Measurements from ENCODE around the gene DKK3.

The DKK3 gene

DNA sequence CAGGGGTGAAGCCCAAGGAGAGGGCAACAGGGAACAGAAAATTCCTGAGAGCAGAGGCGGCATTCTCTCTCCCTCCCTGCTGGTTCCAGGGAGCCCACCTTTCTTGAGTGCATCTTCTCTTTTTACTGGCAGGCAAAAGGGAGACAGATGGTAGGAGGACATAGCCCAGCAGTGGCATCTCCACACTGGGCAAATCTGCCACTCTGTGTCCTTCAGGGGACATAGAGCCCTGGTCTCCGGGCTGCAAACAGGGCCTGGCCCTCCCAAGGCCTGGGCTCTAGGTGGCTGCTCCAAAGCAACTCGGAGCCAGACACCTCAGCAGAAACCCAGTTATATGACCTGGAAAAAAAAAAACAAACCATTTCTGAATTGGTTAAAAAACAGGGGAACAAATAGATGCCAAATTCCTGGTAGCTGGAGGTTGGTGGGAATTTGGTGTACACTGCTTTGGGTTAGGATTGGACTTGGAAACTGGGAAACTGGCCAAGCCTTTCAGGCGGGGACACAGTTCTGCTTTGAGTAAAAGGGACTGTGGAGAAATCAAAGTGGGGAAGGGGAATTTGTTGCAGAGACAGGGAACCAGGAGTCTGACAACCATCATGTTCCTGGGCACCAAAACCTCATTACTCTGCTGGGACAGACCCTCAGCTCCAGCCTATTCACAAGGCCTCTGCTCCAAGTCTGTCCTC, 23.6 kb upstream of the DKK3 start:
- DNase-seq (ENCODE audit: low read depth, low spot score) = no peak

DNA sequence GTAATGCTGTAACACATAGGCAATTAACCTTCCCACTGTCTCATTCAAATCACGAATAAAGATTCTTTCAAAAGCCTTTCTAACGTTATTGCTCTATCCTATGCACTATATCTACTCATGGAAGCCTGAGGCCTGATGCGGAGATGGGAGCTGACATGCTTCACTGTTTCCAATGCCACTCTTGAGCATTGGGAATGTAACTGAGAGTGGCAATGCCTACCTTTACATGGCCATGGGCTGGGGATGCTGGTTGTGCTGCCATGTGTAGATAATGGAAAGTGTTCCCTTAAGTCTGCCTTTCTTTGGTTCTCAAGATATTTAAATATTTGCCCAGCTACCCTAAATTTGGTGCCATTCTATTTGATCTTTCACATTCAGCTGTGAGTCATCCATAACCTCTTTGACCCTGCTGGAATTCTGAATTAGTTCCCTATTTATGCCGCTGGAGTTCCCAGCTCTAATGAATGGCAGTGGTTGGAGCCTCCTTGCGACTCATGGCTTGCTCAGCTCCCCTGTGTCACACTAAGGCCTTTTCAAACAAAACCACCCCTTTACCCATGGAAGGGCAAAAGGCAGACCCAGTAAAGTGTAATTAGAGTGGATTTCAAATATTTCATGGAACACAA, 21.4 kb upstream of the DKK3 start:
- DNase-seq (ENCODE audit: low read depth, low spot score) = no peak

DNA sequence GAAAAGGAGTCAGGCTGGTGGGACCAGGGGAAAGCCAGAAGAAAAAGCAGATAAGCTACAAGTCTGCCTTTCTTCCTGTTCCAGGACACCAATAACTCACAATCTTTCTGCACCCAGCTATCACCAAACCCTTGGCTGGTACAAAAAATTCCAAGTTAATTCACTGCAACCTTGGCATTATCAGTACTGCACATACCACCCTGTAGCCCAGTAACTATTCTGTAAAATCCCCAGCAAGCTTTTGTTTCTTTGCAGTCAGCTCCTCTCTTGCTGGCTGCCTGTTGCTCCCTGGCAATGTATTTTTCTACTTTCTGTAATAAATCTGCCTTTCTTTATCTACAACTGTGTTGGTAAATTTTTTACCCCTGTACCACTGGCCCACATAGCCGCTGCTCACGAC, 20.7 kb upstream of the DKK3 start:
- DNase-seq (ENCODE audit: low read depth, low spot score) = no peak

DNA sequence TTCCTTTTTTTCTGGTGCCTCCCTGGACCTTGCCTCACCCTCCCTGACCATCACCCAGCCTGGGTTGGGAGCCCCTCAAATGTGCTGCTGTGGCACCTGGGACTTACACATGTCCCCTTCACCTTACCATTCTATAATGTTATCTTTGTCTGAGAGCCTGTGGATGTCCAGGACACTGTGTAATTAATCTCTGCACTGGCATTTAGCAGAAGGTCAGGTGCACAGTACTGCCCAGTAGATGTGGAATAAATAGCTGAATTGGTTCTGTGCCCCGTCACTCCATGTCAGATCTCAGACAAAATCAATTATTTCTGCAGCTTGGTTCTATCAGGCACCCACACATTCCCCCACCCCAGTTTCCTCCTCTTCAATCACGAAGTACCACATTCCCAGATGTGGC, 19.9 kb upstream of the DKK3 start:
- no peak for DNase-seq (ENCODE audit: low read depth, low spot score)

DNA sequence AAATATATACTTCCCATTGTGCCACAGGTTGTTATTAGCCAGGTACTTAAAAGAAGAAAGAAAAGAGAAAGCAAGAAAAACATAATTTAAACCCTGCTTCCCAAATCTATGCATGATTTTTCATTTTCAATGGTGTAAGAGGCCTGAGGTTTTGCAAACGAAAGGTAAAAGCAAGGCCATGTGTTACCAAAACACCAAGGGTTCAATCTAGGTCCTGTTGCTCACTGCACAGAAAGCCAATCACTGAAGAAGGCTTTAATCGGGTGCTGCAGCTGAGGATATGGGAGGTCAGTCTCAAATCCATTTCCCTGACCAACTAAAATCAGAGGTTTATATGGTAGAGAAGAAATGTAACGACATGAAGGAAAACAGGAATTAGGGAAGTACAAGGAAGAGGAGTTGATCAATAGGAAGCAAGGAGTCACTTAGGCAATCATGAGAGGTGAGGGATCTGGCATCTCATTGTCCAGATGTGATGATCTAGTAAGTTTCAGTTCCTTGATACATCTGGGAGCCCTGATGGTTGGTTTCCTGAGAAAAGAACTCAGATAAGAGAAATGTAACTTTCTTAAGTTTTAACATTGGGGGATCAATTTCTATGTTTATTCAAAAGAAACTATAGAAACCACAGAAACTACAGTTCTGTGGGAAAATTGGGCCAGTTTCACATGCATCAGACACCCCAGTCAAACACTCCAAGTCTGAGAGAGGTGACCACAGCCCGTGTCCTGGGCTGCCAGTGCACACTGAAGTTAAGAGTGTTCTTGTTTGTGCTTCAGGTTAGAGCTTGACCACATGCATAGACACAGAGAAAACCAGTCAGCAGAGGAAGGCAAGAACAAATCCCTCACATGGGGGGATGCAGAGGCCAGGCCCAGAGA, 18.1 kb upstream of the DKK3 start:
- no peak for DNase-seq (ENCODE audit: low read depth, low spot score)

DNA sequence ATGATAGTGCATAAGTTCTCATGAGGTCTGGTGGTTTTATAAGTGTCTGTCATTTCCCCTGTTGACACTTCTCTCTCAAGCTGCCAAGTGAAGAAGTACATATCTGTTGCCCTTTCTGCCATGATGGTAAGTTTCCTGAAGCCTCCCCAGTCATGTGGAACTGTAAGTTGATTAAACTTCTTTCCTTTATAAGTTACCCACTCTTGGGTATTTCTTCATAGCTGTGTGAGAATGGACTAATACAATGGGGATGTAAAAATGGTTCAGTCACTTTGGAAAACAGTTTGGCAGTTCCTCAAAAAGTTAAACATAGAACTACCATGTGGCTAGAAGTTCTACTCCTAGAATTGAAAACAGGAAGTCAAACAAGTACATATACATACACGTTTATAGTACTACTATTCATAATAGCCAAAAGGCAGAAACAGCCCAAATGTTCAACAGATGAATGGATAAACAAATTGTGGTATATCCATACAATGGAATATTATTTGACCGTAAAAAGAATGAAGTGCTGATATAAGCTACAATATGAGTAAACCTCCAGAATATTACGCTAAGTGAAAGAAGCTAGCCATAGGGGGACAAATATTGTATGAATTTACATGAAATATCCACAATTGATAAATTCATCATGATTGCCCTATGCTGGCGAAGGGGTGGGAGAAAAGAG, 16.0 kb upstream of the DKK3 start:
- DNase-seq (ENCODE audit: low read depth, low spot score) = no peak

DNA sequence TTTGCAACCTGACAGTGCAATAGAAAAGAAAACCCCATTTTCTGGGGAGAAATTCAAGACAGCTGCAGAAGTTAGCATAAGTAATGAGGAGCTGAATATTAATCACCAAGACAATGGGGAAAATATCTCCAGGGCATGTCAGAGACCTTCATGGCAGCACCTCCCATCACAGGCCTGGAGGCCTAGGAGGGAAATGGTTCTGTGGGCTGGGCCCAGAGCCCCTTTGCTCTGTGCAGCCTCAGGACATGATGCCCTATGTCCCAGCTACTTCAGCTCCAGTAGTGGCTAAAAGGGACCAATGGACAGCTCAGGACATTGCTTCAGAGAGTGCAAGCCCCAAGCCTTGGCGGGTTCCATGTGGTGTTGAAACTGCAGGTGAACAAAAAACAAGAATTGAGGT, 14.6 kb upstream of the DKK3 start:
- no peak for DNase-seq (ENCODE audit: low read depth, low spot score)

DNA sequence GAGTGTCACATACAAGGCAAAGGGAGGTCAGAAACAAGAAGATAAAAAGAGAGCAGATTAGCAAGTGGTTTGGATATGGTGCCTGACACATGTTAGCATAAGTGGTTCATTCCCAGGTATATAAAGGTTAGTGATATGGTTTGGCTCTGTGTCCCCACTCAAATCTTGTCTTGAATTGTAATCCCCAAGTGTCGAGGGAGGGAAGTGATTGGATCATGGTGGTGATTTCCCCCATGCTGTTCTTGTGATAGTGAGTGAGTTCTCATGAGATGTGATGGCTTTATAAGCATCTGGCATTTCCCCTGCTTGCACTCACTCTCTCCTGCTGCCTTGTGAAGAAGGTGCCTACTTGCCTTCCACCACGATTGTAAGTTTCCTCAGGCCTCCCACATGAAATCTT, 12.1 kb upstream of the DKK3 start:
- DNase-seq (ENCODE audit: low read depth, low spot score) = no peak

DNA sequence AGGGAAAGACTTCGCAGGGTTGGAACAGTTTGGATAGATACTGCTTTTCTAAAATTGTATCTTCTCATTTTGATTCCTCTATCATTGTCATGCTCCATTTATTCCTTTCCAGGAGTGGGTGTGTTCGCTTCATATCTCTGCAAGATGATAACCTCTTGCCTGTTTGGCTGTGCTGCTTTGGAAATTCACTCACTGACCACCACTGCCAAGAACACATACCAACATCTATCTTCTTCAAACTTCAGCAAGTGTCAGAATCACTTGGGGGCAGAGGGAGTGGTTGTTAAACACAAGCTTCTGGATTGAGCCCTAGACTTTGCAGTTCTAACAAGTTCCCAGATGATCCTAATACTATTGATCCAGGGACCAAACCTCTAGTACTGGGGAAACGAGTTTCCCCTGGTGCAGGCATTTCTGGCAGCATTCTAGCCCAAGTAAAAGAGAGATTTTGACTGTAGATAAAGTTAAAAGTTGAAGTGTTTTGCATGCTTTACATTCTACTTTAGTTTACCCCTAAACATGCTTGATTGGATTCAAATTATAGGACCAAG, 11.5 kb upstream of the DKK3 start:
- DNase-seq (ENCODE audit: low read depth, low spot score) = no peak

DNA sequence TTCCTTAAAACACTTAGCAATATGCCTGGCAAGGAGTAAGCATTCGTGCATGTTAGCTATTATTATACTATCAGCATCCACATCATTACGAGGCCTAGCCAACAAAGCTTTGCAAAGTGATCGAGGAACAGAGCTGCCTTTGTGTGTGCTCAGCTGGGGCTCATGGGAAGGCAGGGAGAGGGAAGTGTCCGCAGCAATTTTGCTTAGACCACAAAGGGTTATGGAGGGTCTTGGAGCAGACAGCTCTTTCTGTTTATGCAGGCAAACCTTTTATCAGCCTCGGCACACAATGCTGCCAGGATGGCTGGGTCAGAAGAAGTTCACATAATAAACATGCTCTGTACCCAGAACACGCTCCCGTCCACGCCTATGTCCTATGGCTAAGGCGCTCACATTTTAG, 10.9 kb upstream of the DKK3 start:
- peak; percentile 15 for DNase-seq (ENCODE audit: low read depth, low spot score)

DNA sequence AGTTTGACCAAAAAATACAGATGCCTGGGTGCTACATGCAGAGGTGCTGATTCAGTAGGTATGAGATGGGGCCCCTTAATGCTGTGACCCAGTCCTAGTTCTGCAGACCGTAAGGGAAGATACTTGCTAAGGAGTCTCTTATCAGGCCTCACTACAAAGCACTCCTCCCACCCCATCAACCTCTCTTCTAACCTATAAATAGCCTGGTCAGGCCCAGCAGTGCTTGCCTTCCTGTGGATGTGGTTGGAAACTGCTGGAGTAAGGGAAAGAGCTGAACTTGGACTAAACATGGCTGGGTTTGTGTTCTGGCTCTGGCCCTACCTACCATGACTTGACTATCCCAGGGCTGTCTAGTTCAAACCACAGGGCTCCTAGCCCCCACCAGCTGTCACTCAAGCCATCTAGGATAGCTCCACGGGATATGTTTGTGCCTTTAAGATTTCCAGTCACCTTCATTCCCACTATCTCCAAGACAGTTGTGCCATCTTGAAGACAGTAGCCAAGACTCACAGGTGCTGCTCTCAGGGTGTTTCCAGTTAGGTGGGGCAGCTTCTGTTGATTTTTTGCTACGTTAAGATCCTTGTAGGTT, 9.5 kb upstream of the DKK3 start:
- no peak for DNase-seq (ENCODE audit: low read depth, low spot score)

DNA sequence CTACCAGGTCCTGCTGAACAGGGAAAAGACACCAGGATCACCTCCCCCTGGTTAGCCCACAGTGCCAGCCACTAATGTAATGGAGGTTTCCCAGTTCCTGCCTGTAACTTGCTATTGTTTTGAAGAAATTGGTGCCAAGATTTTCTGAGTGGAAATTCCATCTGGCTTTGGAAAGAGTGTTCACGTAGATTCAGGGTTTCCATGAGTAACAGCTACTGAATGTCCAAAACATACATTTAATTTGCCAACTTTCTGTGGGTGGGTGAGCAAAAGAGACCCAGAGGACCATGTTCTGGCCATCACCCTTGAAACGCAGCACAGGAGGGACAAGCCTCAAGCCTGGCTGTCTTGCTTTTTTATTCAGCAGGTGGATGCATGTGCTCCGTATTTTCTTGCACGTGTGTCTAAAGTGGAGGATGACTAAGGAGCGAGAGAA, 8.8 kb upstream of the DKK3 start:
- no peak for DNase-seq (ENCODE audit: low read depth, low spot score)

DNA sequence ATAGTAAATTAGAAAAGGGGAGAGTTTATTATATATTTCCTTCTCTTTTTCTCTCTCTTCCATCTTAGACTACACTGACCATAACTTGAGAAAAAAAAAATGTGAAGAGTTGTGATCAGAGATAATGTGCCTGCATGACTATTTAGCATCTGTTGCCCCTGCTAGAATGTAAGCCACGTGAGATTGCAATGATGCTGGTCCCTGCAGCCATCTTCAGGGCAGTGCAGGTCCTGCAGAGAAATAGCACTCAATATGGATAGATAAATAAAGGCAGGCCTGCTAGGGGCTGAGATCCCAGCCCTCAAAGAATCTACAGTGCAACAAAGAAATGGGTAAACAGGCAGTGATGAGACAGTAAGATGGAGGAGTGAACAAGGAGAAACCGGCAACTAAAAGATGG, 7.8 kb upstream of the DKK3 start:
- DNase-seq (ENCODE audit: low read depth, low spot score) = no peak

DNA sequence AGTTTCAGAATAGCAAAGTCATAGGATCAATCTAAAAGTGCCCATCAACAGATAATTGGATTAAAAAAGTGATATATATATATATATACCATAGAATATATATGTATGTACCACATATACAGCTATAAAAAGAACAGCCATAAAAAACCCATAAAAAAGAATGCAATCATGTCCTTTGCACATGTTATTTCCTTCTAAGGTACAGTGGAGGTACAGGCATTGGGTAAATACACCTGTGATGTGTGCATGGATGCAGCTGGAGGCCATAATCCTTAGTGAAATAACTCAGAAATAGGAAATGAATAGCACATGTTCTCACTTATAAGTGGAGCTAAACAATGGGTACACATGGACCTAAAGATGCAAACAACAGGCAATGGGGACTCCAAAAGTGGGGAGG, 7.1 kb upstream of the DKK3 start:
- no peak for DNase-seq (ENCODE audit: low read depth, low spot score)

DNA sequence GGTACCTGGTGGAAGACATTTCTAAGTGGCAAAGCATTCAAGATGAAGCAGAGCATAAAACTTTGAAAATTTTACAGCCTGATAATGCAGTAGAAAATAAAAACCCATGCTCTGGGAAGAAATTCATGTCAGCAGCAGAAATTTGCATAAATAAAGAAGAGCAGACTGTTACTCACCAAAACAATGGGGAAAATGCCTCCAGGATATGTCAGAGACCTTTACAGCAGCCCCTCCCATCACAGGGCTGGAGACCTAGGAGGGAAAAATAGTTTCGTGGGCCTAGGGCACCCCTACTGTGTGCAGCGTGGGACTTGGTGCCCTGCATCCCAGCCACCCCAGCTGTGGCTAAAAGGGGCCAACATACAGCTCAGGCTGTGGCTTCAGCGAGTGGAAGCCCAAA, 5.4 kb upstream of the DKK3 start:
- DNase-seq (ENCODE audit: low read depth, low spot score) = no peak

DNA sequence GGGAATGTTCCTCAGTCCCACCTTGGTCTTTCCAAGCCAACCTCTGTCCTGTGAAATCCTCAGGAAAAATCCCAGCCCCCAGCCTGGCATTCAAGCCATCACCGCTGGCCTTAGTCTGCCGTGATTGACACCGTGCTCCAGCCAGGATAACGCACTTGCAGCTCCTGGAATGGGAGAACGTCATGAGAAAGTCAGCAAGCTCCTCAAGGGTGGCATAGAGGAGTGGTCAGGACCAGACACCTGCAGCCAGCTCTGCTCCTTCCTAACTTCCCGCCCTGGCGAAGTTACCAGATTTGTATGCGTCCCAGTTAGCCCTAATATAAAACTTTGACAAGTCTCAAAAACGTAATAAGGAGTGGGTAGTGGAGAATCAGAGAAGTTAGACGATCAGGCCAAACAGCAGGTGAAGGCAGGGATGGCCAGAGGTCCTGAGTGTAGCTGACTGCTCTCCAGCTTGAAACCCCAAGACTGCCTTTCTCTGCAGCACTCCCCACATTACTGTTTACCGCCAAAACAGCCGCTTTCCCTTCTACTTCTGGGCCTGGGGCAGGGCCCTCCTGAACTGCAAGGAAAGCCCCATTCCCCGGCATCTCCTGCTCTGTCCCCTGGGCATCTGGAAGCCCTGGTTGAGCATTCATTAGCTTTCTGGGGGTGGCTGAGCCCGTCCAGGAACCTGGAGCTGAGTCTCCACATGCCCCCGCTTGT, 1.3 kb upstream of the DKK3 start:
- DNase-seq (ENCODE audit: low read depth, low spot score) = no peak

DNA sequence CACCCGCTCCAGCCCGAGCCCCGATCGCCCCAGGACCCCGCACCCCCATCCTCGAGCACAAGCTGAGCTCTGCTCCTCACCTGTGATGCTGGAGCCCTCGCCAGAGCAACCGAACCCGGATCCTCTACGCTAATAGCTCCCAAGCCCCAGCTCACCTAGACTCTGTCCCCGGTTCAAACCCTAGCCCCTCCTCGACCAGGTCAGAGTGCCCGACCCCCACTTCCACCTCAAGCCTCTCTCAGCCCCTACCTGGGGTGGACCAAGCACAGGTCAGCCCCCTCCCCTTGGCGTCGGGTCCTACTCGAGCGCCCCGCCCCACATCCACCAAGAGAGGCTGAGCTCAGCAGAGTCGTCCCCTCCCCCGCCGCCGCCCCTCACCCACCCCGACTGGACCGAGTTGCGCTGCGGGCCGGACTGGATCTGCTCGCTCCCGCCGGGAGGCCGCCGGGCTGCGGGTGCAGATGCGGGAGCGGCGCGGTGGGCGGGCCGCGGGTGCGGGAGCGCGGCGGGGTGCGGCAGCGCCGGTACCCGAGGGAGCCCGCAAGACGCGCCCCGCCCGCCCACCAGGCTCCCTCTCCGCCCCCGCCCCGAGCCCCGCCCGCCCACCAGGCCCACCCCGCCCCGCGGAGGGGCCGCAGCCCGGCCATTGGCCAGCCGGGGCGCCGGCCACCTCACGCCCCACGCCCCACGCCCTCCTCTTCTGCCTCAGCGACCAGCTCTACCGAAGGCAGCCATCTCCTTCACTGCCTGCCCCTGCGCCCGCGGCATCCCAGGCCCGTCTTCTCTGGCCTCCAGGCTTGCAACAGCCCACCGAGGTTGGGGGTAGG, 577 bp upstream of the DKK3 start:
- DNase-seq (ENCODE audit: low read depth, low spot score) = no peak

DNA sequence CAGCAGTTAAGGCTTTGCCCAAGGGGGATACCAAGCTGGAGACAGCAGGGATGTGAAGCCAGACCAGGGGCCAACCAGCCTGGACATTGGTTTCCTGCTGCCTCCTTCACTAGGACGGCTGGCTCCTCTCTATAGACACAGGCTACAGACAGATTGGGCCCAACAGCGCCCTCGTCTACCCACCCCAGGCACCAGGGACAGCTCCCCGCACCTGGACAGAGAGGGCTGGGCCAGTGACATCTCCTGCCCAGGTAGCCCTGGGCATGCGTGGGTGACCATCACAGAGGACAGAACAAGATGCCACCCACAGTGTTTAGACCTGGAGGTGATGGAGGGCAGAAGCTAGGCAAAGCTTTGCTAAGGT, 1.2 kb downstream of the DKK3 start:
- no peak for DNase-seq (ENCODE audit: low read depth, low spot score)

DNA sequence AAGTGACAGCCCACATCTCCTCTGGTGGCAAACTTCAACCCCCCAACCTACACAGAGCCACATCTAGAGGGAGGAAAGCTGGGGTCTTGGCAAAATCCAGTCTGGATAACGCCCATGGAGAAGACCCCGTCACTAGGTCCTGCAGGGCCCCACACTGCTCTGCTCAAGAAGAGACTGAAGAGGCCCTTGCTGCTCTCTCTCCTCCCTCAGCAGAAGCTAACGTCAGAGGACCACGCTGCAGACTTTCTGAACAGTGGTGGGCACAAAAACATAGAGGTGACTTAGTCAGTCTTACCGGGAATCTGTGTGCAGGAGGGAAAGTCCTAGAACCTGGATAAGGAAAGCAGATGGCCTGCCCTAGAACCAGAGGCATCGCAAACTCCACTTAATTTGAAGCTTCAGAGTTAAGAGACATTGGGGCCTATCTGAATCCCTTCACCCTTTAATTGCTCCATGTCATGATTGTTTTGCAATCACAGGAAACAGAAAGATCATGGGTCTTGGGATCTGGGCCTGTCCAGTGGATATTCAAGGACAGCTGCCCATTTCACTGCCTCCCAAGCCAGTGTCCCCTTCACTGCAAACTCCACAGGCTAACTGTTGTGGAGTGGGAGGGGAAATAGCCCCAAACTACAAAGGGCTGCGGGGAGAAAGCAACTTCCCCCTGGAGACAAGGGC, 1.7 kb downstream of the DKK3 start:
- no peak for DNase-seq (ENCODE audit: low read depth, low spot score)

DNA sequence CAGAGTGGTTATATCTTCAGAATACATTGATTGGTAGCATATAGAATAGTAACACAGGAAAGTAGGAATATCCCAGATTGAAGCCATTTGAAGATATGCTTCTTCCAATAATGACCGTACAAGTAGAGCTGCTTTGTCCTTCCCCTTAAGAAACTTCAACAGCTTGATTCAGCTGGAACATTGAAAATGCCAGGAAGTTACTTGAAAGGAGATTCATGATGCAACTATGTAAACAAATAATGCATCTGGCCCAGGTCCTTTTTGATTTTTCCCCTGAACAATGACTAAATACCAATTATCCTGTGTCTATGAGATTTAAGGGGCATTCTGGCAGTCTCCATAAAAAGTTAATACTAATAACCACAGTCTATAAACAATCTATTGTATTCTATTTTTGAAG, 3.0 kb downstream of the DKK3 start:
- DNase-seq (ENCODE audit: low read depth, low spot score) = no peak
